Stimulated activated CD4-positive, alpha-beta T cell treated with anti-CD3 and anti-CD28 coated beads, Interleukin-12 subunit alpha, Interleukin-12 subunit beta, amount 100 ng/mL, for 4 hours (primary cell): ENCODE results near the gene YJU2.
"Not testable (repeated sequence)": the region's sequence is repeated elsewhere in the genome, so short reads cannot be mapped to it uniquely, and the experiment has no call there.

Experiments
- DNase-seq: peaks from one replicate; pipeline ENCODE4 v3.0.0-alpha.2; 2020

YJU2 gene

GRCh38 chr19:4268816-4269430 is 22.0 kb downstream of the YJU2 start:
- no peak for DNase-seq

GRCh38 chr19:4272894-4273293 is 26.0 kb downstream of the YJU2 start:
- DNase-seq = no peak

- not testable (repeated sequence) for DNase-seq
Observed at GRCh38 chr19:4274321-4274686, 27.4 kb downstream of the YJU2 start.

GRCh38 chr19:4277191-4277696 is 30.4 kb downstream of the YJU2 start:
- no peak for DNase-seq

- no peak for DNase-seq
Observed at GRCh38 chr19:4278010-4278409, 31.1 kb downstream of the YJU2 start.

- DNase-seq = no peak
Observed at GRCh38 chr19:4278419-4279266, 31.8 kb downstream of the YJU2 start, which contains the start of gene SHD. Gene SHD (plus strand): TSS chr19:4279266. CDS start chr19:4280064, 798 bp downstream.

- no peak for DNase-seq
Observed at GRCh38 chr19:4279267-4279529, 32.3 kb downstream of the YJU2 start.

GRCh38 chr19:4279530-4280422 is 32.9 kb downstream of the YJU2 start:
- DNase-seq = no peak

- DNase-seq = no peak
Observed at GRCh38 chr19:4284176-4284958, 37.5 kb downstream of the YJU2 start.

- DNase-seq = no peak
Observed at GRCh38 chr19:4284974-4285373, 38.1 kb downstream of the YJU2 start.

- not testable (repeated sequence) for DNase-seq
Observed at GRCh38 chr19:4286141-4286540, 39.3 kb downstream of the YJU2 start.

- DNase-seq = no peak
Observed at GRCh38 chr19:4288091-4288777, 41.4 kb downstream of the YJU2 start.

GRCh38 chr19:4291184-4291732 is 44.4 kb downstream of the YJU2 start:
- no peak for DNase-seq

- DNase-seq = no peak
Observed at GRCh38 chr19:4292515-4292914, 45.6 kb downstream of the YJU2 start.

- DNase-seq = no peak
Observed at GRCh38 chr19:4294389-4294788, 47.5 kb downstream of the YJU2 start.

- DNase-seq = no peak
Observed at GRCh38 chr19:4295972-4296771, 49.3 kb downstream of the YJU2 start.

GRCh38 chr19:4297901-4298809 is 51.3 kb downstream of the YJU2 start:
- no peak for DNase-seq

GRCh38 chr19:4298810-4299550 is 52.1 kb downstream of the YJU2 start:
- no peak for DNase-seq

- DNase-seq = no peak
Observed at GRCh38 chr19:4300589-4300988, 53.7 kb downstream of the YJU2 start.
